Amniotic epithelial cell (primary cell): Measurements from ENCODE around the gene C16orf86.

Experiments
- DNase-seq: peaks from one replicate; pipeline ENCODE4 v3.0.0-alpha.2; 2010; ENCODE audit warnings: low read depth

The C16orf86 gene

GRCh38 chr16:67666559-67667452 lies at the start of gene C16orf86, which contains the start of gene ENKD1:
C16orf86 (plus strand) TSS chr16:67666814; CDS start chr16:67666971, 157 bp downstream.
ENKD1 (minus strand) TSS chr16:67666750; CDS start chr16:67666442, 308 bp downstream.
- peak; percentile 68 for DNase-seq

GRCh38 chr16:67628216-67628615 lies 38.4 kb upstream of the C16orf86 start:
- no peak for DNase-seq

- peak; percentile 81 for DNase-seq
These were observed 34.0 kb upstream of the C16orf86 start for GRCh38 chr16:67632415-67633172.

GRCh38 chr16:67636713-67637112 lies 29.9 kb upstream of the C16orf86 start:
- DNase-seq = no peak

- DNase-seq = no peak
These were observed 29.0 kb upstream of the C16orf86 start for GRCh38 chr16:67637625-67638024.

GRCh38 chr16:67641779-67642708 lies 24.6 kb upstream of the C16orf86 start:
- DNase-seq = no peak

GRCh38 chr16:67644038-67644437 lies 22.6 kb upstream of the C16orf86 start:
- no peak for DNase-seq

- DNase-seq = no peak
These were observed 21.1 kb upstream of the C16orf86 start for GRCh38 chr16:67645397-67646121.

- no peak for DNase-seq
These were observed 19.4 kb upstream of the C16orf86 start for GRCh38 chr16:67647111-67647651.

- DNase-seq = no peak
These were observed 18.9 kb upstream of the C16orf86 start for GRCh38 chr16:67647681-67648080.

GRCh38 chr16:67648088-67648763 lies 18.4 kb upstream of the C16orf86 start:
- no peak for DNase-seq

GRCh38 chr16:67648764-67649407 lies 17.7 kb upstream of the C16orf86 start:
- DNase-seq = no peak

GRCh38 chr16:67649494-67649931 lies 17.1 kb upstream of the C16orf86 start:
- DNase-seq = peak; percentile 34

GRCh38 chr16:67650023-67650422 lies 16.6 kb upstream of the C16orf86 start:
- DNase-seq = no peak

GRCh38 chr16:67651039-67651438 lies 15.6 kb upstream of the C16orf86 start:
- DNase-seq = no peak

- no peak for DNase-seq
These were observed 14.8 kb upstream of the C16orf86 start for GRCh38 chr16:67651847-67652246.

- DNase-seq = no peak
These were observed 14.0 kb upstream of the C16orf86 start for GRCh38 chr16:67652578-67653127.

GRCh38 chr16:67653128-67653788 lies 13.4 kb upstream of the C16orf86 start:
- no peak for DNase-seq
